Activated CD8-positive, alpha-beta T cell treated with anti-CD3 and anti-CD28 coated beads for 36 hours (primary cell): ENCODE results near the gene MAP3K8. TPM values are rescaled to one million over a fixed set of nuclear protein-coding genes. Genes with fewer than 3 reads are reported as not detected.

Source experiments
- ATAC-seq: fragments of 200-7000 bp; cut with Tn5 transposase; one replicate; pipeline ENCODE4 v1.10.0; 2021; ENCODE audit warnings: mild to moderate bottlenecking, moderate library complexity
- CTCF ChIA-PET: fragments of 350-600 bp; sonication (Branson Sonifier 250); formaldehyde crosslinking; loops from one replicate; lab custom pipeline; 2021; ENCODE audit warnings: antibody characterized with exemption; lab: Charles Lee
- POLR2A ChIA-PET: fragments of 350-600 bp; sonication (Branson Sonifier 250); formaldehyde crosslinking; loops from one replicate; lab custom pipeline; 2021; ENCODE audit warnings: antibody characterized with exemption; lab: Charles Lee
- DNase-seq: peaks from one replicate; pipeline ENCODE4 v3.0.0-alpha.2; 2020
- H3K27ac Mint-ChIP-seq: one replicate; pipeline ENCODE4 v1.8.0; 2021; ENCODE audit warnings: mild to moderate bottlenecking, mixed read lengths
- H3K27me3 Mint-ChIP-seq: one replicate; pipeline ENCODE4 v1.8.0; 2021; ENCODE audit warnings: mixed read lengths
- H3K36me3 Mint-ChIP-seq: one replicate; pipeline ENCODE4 v1.8.0; 2021; ENCODE audit warnings: low read depth, mixed read lengths
- H3K4me1 Mint-ChIP-seq: one replicate; pipeline ENCODE4 v1.8.0; 2021; ENCODE audit warnings: low read depth, mixed read lengths
- H3K4me3 Mint-ChIP-seq: one replicate; pipeline ENCODE4 v1.8.0; 2021; ENCODE audit warnings: mild to moderate bottlenecking, moderate library complexity, mixed read lengths
- H3K9me3 Mint-ChIP-seq: one replicate; pipeline ENCODE4 v1.8.0; 2021; ENCODE audit warnings: mixed read lengths
- intact Hi-C: fragments of 100-400 bp; cut with micrococcal nuclease; formaldehyde crosslinking; loops from one replicate; pipeline ENCODE4 v1.10.0; 2022
- total RNA-seq, 2 experiments: library from RNA; stranded (reverse); gene quantifications; one replicate each; pipeline ENCODE4 v1.2.3, GENCODE V29; 2021
- TF ChIP-seq, protein P1 (sequence below): fragments of 200-600 bp; IDR thresholded peaks from one replicate; pipeline ENCODE4 v1.8.0; 2022; ENCODE audit warnings: antibody characterized with exemption, mild to moderate bottlenecking

Gene MAP3K8
- total RNA-seq, 2 experiments from 2014 or later: 24.0 to 25.7 TPM

DNA sequence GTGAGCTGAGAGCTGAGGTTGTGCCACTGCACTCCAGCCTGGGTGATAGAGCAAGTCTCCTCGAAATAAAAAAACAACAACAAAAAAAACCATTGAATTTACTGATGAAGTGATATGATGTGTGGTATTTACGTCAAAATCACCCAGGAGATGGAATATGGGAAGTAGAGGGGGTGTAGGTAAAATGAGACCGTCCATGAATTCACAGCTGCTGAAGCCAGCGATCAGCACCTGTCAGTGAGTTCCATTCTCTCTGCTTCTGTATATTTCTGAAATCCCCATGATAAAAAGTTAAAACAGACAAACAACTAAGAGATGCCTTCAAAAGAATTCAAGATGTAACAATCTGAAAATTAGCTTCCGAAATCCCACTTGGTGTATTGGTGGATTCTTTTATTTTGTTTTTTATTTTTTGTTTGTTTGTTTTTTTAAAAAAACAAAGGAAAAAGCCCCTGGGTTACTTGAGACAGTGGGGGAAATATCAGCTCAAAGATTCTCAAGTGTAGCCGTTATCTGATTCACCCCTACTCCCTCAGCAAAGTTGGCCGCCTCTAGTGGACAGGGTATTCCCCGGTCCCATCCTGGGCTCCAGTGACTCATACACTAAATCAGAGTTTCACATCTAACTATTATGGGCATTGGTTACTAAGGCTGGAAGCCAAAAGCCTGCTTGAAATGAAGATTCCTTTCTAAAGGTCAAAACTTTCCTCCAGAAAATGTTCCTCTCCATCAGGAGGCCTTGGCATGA, 76.4 kb downstream of the MAP3K8 start:
- DNase-seq: peak; percentile 73
- peak overlapping the region; percentile 13 for H3K27ac Mint-ChIP-seq
- ChIA-PET POLR2A (no interaction called here), CTCF (interaction anchor here (1.2 to 1.6 kb wide), 2 partner anchors 13 to 105 kb away, joined by 3 to 5 read pairs; no protein-coding TSS in a partner anchor)
- no peaks in the 10 kb centered on the region for H3K9me3 Mint-ChIP-seq
- no peak overlapping the region for H3K4me3 Mint-ChIP-seq
- TF ChIP-seq, protein P1, sequence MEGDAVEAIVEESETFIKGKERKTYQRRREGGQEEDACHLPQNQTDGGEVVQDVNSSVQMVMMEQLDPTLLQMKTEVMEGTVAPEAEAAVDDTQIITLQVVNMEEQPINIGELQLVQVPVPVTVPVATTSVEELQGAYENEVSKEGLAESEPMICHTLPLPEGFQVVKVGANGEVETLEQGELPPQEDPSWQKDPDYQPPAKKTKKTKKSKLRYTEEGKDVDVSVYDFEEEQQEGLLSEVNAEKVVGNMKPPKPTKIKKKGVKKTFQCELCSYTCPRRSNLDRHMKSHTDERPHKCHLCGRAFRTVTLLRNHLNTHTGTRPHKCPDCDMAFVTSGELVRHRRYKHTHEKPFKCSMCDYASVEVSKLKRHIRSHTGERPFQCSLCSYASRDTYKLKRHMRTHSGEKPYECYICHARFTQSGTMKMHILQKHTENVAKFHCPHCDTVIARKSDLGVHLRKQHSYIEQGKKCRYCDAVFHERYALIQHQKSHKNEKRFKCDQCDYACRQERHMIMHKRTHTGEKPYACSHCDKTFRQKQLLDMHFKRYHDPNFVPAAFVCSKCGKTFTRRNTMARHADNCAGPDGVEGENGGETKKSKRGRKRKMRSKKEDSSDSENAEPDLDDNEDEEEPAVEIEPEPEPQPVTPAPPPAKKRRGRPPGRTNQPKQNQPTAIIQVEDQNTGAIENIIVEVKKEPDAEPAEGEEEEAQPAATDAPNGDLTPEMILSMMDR: no peak
- peaks cover 24% of the 10 kb centered on the region for H3K4me1 Mint-ChIP-seq
- intact Hi-C loops: loop anchor here (5.0 kb wide), 1 partner anchor 73 kb away; no protein-coding TSS in a partner anchor
- no peaks in the 10 kb centered on the region for H3K36me3 Mint-ChIP-seq
- no peaks in the 10 kb centered on the region for H3K27me3 Mint-ChIP-seq
- ATAC-seq: peak; percentile 95

DNA sequence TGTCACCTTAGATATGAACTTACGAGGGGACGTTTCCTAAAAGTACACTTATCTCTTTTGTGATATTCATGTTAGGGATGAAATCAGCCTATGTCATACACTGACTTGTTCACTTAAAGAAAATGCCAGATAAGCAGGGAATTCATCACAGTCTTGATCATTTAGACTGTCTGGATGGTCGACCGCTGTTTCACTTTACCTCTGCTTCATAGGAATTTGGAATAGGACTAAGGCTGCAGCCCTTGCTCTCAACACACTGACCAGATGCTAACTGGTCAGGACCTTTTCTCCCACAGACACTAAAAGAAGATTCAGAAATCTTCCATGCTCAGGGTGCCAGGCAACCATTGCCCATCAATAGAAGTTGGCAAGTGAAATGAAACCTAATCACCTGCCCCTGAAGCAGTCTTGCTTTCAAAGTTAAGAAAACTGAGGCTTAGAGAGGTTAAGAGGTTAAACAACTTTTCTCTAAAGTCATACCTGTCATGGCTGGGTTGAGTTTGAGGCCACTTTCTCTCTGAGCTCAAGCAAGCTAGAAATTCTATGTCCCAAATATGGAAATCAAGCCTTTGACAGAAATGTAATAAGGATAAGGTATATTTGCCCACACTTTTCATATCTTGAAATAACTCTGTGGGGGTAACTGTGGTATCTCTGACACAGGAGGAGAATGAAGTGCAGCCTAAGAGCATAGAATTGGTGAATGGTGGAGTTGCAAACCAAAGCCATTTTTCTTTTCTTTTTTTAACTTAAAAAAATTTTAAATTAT, 77.1 kb downstream of the MAP3K8 start:
- TF ChIP-seq, protein P1: no peak
- no peaks in the 10 kb centered on the region for H3K36me3 Mint-ChIP-seq
- peaks cover 22% of the 10 kb centered on the region for H3K4me1 Mint-ChIP-seq
- no peaks in the 10 kb centered on the region for H3K27me3 Mint-ChIP-seq
- ATAC-seq: peak; percentile 45
- H3K4me3 Mint-ChIP-seq: no peak overlapping the region
- H3K9me3 Mint-ChIP-seq: no peaks in the 10 kb centered on the region
- ChIA-PET CTCF (no interaction called here), POLR2A (interaction anchor here (1.5 kb wide), 1 partner anchor 17 kb away, joined by 3 read pairs; no protein-coding TSS in a partner anchor)
- intact Hi-C loops: loop anchor here (5.0 kb wide), 1 partner anchor 74 kb away; no protein-coding TSS in a partner anchor
- DNase-seq: no peak
- H3K27ac Mint-ChIP-seq: peak overlapping the region; percentile 13

Other genes with a start within 250 kb of the MAP3K8 start
- gene MTPAP, start 84.9 kb upstream of the MAP3K8 start, total RNA-seq: 10 to 100 TPM; 47.4 to 55.0 TPM
- gene LYZL2, start 195.6 kb downstream of the MAP3K8 start, total RNA-seq: not detected